T follicular helper cell (primary cell): ENCODE results near the gene ZACN.

Source experiments
- DNase-seq: peaks from one replicate; pipeline ENCODE4 v3.0.0-alpha.2; 2020; ENCODE audit warnings: low read depth

ZACN gene

GRCh38 chr17:76081295-76082210, 2.6 kb downstream of the ZACN start:
- no peak for DNase-seq

GRCh38 chr17:76082326-76083251, 3.6 kb downstream of the ZACN start:
- no peak for DNase-seq

- DNase-seq: no peak
Observed at GRCh38 chr17:76083536-76084182, 4.7 kb downstream of the ZACN start.

GRCh38 chr17:76085066-76085730, 6.2 kb downstream of the ZACN start:
- DNase-seq: no peak

- DNase-seq: no peak
Observed at GRCh38 chr17:76085731-76086366, 6.9 kb downstream of the ZACN start.

GRCh38 chr17:76086384-76086783, 7.4 kb downstream of the ZACN start:
- no peak for DNase-seq

- no peak for DNase-seq
Observed at GRCh38 chr17:76087531-76087930, 8.5 kb downstream of the ZACN start.

GRCh38 chr17:76088041-76088867, 9.3 kb downstream of the ZACN start:
- no peak for DNase-seq

GRCh38 chr17:76088868-76089576, 10.0 kb downstream of the ZACN start:
- DNase-seq: no peak

GRCh38 chr17:76089680-76090516, 10.9 kb downstream of the ZACN start:
- DNase-seq: no peak

GRCh38 chr17:76090517-76091129, 11.6 kb downstream of the ZACN start:
- no peak for DNase-seq

- no peak for DNase-seq
Observed at GRCh38 chr17:76091526-76092286, 12.7 kb downstream of the ZACN start.

- no peak for DNase-seq
Observed at GRCh38 chr17:76092526-76093413, 13.8 kb downstream of the ZACN start.

GRCh38 chr17:76094046-76094445, 15.1 kb downstream of the ZACN start:
- no peak for DNase-seq

GRCh38 chr17:76095943-76096342, 17.0 kb downstream of the ZACN start:
- DNase-seq: no peak

- DNase-seq: no peak
Observed at GRCh38 chr17:76097716-76098295, 18.8 kb downstream of the ZACN start.
